HG02840 (cell line): ENCODE data around the gene MPPED1.

Experiments used
- ATAC-seq: cut with Tn5 transposase; IDR thresholded peaks from one replicate; pipeline ENCODE4 v1.9.1; 2021; ENCODE audit warnings: mild to moderate bottlenecking, moderate library complexity, moderate number of reproducible peaks; ENCODE audit not compliant: unreplicated experiment, low FRiP score

MPPED1 gene

GRCh38 chr22:43391306-43391705 is 20.5 kb upstream of the MPPED1 start:
- ATAC-seq: no peak

GRCh38 chr22:43392385-43392989 is 19.3 kb upstream of the MPPED1 start:
- ATAC-seq: no peak

GRCh38 chr22:43393132-43393843 is 18.5 kb upstream of the MPPED1 start:
- ATAC-seq: no peak

- ATAC-seq: no peak
Measured at GRCh38 chr22:43393844-43394474, 17.9 kb upstream of the MPPED1 start.

GRCh38 chr22:43395086-43395695 is 16.6 kb upstream of the MPPED1 start:
- ATAC-seq: no peak

GRCh38 chr22:43396321-43396933 is 15.4 kb upstream of the MPPED1 start:
- no peak for ATAC-seq

- ATAC-seq: no peak
Measured at GRCh38 chr22:43396934-43397457, 14.8 kb upstream of the MPPED1 start.

- ATAC-seq: no peak
Measured at GRCh38 chr22:43397766-43398165, 14.0 kb upstream of the MPPED1 start.

GRCh38 chr22:43398246-43398645 is 13.6 kb upstream of the MPPED1 start:
- ATAC-seq: no peak

GRCh38 chr22:43398910-43399309 is 12.9 kb upstream of the MPPED1 start:
- ATAC-seq: no peak

GRCh38 chr22:43399338-43399979 is 12.4 kb upstream of the MPPED1 start:
- no peak for ATAC-seq

- ATAC-seq: no peak
Measured at GRCh38 chr22:43399980-43400358, 11.8 kb upstream of the MPPED1 start.

GRCh38 chr22:43400449-43400848 is 11.4 kb upstream of the MPPED1 start:
- ATAC-seq: no peak

- ATAC-seq: no peak
Measured at GRCh38 chr22:43401233-43401632, 10.6 kb upstream of the MPPED1 start.

- no peak for ATAC-seq
Measured at GRCh38 chr22:43401661-43402060, 10.2 kb upstream of the MPPED1 start.

- ATAC-seq: no peak
Measured at GRCh38 chr22:43402128-43402527, 9.7 kb upstream of the MPPED1 start.

GRCh38 chr22:43404673-43405385 is 7.0 kb upstream of the MPPED1 start:
- no peak for ATAC-seq

GRCh38 chr22:43406186-43406790 is 5.5 kb upstream of the MPPED1 start:
- ATAC-seq: no peak

- ATAC-seq: no peak
Measured at GRCh38 chr22:43407591-43407990, 4.2 kb upstream of the MPPED1 start.
